ENCODE measurements around the gene WWTR1. TPM values are rescaled to one million over a fixed set of nuclear protein-coding genes. Genes with fewer than 3 reads are reported as not detected.

Gene WWTR1
- total and polyA plus RNA-seq, 2 of the 4 experiments (the other 2 are of a cell fraction) = 38.9 to 65.3 TPM

DNA sequence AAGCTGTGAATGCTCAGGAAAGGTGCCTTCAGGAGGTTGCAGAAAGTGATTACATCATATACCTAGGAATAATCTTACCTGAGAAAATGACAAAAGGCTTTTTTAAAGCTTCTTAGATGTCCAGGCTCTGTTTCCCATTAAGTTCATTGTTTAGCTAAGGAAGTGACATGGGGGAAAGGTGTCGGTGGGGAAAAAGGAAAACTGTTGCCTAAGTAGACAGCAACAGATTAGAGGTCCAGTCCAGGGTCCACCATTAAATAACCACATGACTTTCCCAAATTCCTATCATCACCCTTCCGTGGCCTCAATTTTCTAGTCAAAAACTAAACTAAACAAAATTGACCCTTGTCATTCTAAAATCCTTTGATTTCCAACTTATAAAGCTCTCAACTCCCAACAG is 4.3 kb downstream of the WWTR1 start:
- H3K9me1 ChIP-seq (ENCODE audit: insufficient read depth, low read length) = peaks cover 9% of the 10 kb centered on the region
- no peak overlapping the region for H3K18ac ChIP-seq (ENCODE audit: low read depth, low read length)
- no peak overlapping the region for H4K5ac ChIP-seq (ENCODE audit: low read depth, low read length)
- H3K27me3 ChIP-seq (ENCODE audit: control insufficient read depth, insufficient read depth, low read length) = no peaks in the 10 kb centered on the region
- in situ Hi-C loops (cut with MboI; ENCODE audit: low sequenced_read_pairs) (no loop called here), dilution Hi-C loops (cut with HindIII; ENCODE audit: low sequenced_read_pairs, unreplicated experiment) (no loop called here), intact Hi-C loops (cut with micrococcal nuclease) (no loop called here)
- peak overlapping the region; percentile 46; the same call in 1 of the 2 replicates for H3K4ac ChIP-seq (ENCODE audit: low read depth, low read length)
- no peak overlapping the region for H2BK120ac ChIP-seq (ENCODE audit: low read depth, low read length)
- no peak overlapping the region for H2AK9ac ChIP-seq (replicated peaks; ENCODE audit: low read depth, low read length, poor library complexity)
- H3K36me3 ChIP-seq (ENCODE audit: control insufficient read depth, insufficient read depth, low read length) = peaks cover 26% of the 10 kb centered on the region
- no peak overlapping the region for H3K56ac ChIP-seq (ENCODE audit: extremely low read depth, insufficient read depth, low read length)
- H4K91ac ChIP-seq (ENCODE audit: insufficient read depth, low read depth, low read length) = no peak overlapping the region
- H3K4me3 ChIP-seq (ENCODE audit: insufficient read depth, low read depth, low read length) = no peak overlapping the region
- H2AFZ ChIP-seq (replicated peaks; ENCODE audit: low read length, poor library complexity) = no peak overlapping the region
- no peak overlapping the region for H3K23ac ChIP-seq (ENCODE audit: low read depth, low read length)
- H3K9ac ChIP-seq (ENCODE audit: low read depth, low read length) = no peak overlapping the region
- TF ChIP-seq, protein P1, sequence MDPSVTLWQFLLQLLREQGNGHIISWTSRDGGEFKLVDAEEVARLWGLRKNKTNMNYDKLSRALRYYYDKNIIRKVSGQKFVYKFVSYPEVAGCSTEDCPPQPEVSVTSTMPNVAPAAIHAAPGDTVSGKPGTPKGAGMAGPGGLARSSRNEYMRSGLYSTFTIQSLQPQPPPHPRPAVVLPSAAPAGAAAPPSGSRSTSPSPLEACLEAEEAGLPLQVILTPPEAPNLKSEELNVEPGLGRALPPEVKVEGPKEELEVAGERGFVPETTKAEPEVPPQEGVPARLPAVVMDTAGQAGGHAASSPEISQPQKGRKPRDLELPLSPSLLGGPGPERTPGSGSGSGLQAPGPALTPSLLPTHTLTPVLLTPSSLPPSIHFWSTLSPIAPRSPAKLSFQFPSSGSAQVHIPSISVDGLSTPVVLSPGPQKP (IDR thresholded peaks at IDR 0.05; ENCODE audit: borderline replicate concordance, low read depth, low read length) = no peak
- TF ChIP-seq CHD1 (IDR thresholded peaks at IDR 0.05; ENCODE audit: low read depth, low read length) (no peak), SMC3 (IDR thresholded peaks at IDR 0.05; ENCODE audit: low read depth, low read length) (no peak), BHLHE40 (IDR thresholded peaks at IDR 0.05; ENCODE audit: low read depth, low read length) (no peak), RAD21 (IDR thresholded peaks at IDR 0.05; ENCODE audit: low read length) (no peak), MAFK (IDR thresholded peaks at IDR 0.05; ENCODE audit: low read depth, low read length) (no peak), CEBPB (IDR thresholded peaks at IDR 0.05; ENCODE audit: low read depth, low read length) (no peak), POLR2A (IDR thresholded peaks at IDR 0.05; ENCODE audit: low read depth, low read length) (no peak), MAZ (IDR thresholded peaks at IDR 0.05; ENCODE audit: borderline replicate concordance, low read depth, low read length) (no peak), NFE2L2 (IDR thresholded peaks at IDR 0.05; ENCODE audit: low read depth, low read length) (no peak), RFX5 (IDR thresholded peaks at IDR 0.05; ENCODE audit: low read depth, low read length) (no peak), RCOR1 (IDR thresholded peaks at IDR 0.05; ENCODE audit: insufficient replicate concordance, low read length) (no peak), MXI1 (IDR thresholded peaks at IDR 0.05; ENCODE audit: borderline replicate concordance, low read depth, low read length) (no peak), FOS (IDR thresholded peaks at IDR 0.05; ENCODE audit: low read depth, low read length) (no peak)
- TF ChIP-seq, protein P2, sequence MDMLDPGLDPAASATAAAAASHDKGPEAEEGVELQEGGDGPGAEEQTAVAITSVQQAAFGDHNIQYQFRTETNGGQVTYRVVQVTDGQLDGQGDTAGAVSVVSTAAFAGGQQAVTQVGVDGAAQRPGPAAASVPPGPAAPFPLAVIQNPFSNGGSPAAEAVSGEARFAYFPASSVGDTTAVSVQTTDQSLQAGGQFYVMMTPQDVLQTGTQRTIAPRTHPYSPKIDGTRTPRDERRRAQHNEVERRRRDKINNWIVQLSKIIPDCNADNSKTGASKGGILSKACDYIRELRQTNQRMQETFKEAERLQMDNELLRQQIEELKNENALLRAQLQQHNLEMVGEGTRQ (IDR thresholded peaks at IDR 0.05; ENCODE audit: low read depth, low read length) = no peak
- TF ChIP-seq, protein P3, sequence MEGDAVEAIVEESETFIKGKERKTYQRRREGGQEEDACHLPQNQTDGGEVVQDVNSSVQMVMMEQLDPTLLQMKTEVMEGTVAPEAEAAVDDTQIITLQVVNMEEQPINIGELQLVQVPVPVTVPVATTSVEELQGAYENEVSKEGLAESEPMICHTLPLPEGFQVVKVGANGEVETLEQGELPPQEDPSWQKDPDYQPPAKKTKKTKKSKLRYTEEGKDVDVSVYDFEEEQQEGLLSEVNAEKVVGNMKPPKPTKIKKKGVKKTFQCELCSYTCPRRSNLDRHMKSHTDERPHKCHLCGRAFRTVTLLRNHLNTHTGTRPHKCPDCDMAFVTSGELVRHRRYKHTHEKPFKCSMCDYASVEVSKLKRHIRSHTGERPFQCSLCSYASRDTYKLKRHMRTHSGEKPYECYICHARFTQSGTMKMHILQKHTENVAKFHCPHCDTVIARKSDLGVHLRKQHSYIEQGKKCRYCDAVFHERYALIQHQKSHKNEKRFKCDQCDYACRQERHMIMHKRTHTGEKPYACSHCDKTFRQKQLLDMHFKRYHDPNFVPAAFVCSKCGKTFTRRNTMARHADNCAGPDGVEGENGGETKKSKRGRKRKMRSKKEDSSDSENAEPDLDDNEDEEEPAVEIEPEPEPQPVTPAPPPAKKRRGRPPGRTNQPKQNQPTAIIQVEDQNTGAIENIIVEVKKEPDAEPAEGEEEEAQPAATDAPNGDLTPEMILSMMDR (conservative IDR thresholded peaks at IDR 0.05; ENCODE audit: low read depth, low read length) = no peak
- H4K8ac ChIP-seq (ENCODE audit: low read depth in 2 of 2, low read length in 2 of 2) = no peak overlapping the region
- H2BK20ac ChIP-seq (ENCODE audit: low read depth, low read length) = no peak overlapping the region
- no peak for DNase-seq
- BruUV-seq (replicated peaks) = TSS peak; percentile 3
- H3K4me2 ChIP-seq (ENCODE audit: low read depth, low read length) = peak overlapping the region; percentile 69
- WGBS, 2 experiments (ENCODE audit: extremely low coverage in 2 of 2, insufficient read length in 1 of 2) = no CpG with 5 or more reads among the region's 2 CpGs
- peak overlapping the region; percentile 55; the same call in 1 of the 2 replicates for H3K27ac ChIP-seq (ENCODE audit: insufficient read depth, low read length)
- H3K4me1 ChIP-seq (ENCODE audit: control insufficient read depth, insufficient read depth, low read length) = peaks cover 4% of the 10 kb centered on the region; the same call in 1 of the 2 replicates
- ChIA-PET POLR2A (ENCODE audit: unreplicated experiment) (interaction anchor here (0.8 kb wide), 1 partner anchor 107 kb away, joined by 3 read pairs; no protein-coding TSS in a partner anchor), CTCF (interaction anchor here (0.6 to 0.9 kb wide), 3 partner anchors 29 to 186 kb away, joined by 3 to 6 read pairs (median 4); no protein-coding TSS in a partner anchor)
- H2BK5ac ChIP-seq (ENCODE audit: low read depth, low read length, poor library complexity, severe bottlenecking) = peak overlapping the region; percentile 9
- H3K9me3 ChIP-seq (ENCODE audit: control insufficient read depth, insufficient read depth, low read length) = no peaks in the 10 kb centered on the region
- peaks cover 14 to 68% of the 10 kb centered on the region in 2 experiments; a peak in 3 of 4 replicates for H3K79me1 ChIP-seq (ENCODE audit: low read depth in 1 of 2, low read length in 2 of 2)
- peaks cover 68% of the 10 kb centered on the region for H4K20me1 ChIP-seq (ENCODE audit: insufficient read depth, low read length)
- H3K14ac ChIP-seq (replicated peaks; ENCODE audit: low read depth, low read length) = peak overlapping the region; percentile 4; the same call in 1 of the 2 replicates
- H2AK5ac ChIP-seq (ENCODE audit: low read depth, low read length) = peak overlapping the region; percentile 57
- no peak for ATAC-seq (ENCODE audit: low read depth)
- H2BK15ac ChIP-seq (ENCODE audit: low read depth, low read length) = no peak overlapping the region

Data from IMR-90 (cell line).